ENCODE results near the gene TGFBR2.

DNA sequence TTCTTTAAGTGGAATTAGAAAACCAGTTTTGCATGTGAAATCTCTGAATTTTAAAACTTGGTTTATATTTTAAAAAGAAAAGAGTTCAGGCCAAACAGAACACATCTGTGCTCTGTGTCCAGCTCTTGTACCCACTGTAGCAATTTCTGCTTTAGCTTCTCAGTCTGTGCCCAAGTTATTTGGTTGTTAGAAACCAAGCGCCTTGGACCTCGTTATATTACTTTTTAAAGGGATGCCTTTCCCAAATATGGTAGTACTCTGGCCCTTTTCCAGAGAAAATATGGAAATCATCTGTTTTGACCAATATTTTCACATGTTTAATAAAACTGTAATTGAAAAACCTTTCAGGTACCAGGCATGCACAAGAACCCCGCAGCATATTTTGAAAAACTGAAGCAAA, 27.3 kb downstream of the TGFBR2 start:
- TF ChIP-seq, protein P1, sequence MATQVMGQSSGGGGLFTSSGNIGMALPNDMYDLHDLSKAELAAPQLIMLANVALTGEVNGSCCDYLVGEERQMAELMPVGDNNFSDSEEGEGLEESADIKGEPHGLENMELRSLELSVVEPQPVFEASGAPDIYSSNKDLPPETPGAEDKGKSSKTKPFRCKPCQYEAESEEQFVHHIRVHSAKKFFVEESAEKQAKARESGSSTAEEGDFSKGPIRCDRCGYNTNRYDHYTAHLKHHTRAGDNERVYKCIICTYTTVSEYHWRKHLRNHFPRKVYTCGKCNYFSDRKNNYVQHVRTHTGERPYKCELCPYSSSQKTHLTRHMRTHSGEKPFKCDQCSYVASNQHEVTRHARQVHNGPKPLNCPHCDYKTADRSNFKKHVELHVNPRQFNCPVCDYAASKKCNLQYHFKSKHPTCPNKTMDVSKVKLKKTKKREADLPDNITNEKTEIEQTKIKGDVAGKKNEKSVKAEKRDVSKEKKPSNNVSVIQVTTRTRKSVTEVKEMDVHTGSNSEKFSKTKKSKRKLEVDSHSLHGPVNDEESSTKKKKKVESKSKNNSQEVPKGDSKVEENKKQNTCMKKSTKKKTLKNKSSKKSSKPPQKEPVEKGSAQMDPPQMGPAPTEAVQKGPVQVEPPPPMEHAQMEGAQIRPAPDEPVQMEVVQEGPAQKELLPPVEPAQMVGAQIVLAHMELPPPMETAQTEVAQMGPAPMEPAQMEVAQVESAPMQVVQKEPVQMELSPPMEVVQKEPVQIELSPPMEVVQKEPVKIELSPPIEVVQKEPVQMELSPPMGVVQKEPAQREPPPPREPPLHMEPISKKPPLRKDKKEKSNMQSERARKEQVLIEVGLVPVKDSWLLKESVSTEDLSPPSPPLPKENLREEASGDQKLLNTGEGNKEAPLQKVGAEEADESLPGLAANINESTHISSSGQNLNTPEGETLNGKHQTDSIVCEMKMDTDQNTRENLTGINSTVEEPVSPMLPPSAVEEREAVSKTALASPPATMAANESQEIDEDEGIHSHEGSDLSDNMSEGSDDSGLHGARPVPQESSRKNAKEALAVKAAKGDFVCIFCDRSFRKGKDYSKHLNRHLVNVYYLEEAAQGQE (IDR thresholded peaks at IDR 0.05): no peak
- TF ChIP-seq, protein P2, sequence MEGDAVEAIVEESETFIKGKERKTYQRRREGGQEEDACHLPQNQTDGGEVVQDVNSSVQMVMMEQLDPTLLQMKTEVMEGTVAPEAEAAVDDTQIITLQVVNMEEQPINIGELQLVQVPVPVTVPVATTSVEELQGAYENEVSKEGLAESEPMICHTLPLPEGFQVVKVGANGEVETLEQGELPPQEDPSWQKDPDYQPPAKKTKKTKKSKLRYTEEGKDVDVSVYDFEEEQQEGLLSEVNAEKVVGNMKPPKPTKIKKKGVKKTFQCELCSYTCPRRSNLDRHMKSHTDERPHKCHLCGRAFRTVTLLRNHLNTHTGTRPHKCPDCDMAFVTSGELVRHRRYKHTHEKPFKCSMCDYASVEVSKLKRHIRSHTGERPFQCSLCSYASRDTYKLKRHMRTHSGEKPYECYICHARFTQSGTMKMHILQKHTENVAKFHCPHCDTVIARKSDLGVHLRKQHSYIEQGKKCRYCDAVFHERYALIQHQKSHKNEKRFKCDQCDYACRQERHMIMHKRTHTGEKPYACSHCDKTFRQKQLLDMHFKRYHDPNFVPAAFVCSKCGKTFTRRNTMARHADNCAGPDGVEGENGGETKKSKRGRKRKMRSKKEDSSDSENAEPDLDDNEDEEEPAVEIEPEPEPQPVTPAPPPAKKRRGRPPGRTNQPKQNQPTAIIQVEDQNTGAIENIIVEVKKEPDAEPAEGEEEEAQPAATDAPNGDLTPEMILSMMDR (IDR thresholded peaks at IDR 0.05; ENCODE audit: low read depth, low read length, missing input control): no peak
- TF ChIP-seq TAF1 (conservative IDR thresholded peaks at IDR 0.05) (no peak), NR2F2 (IDR thresholded peaks at IDR 0.05) (no peak), SP1 (IDR thresholded peaks at IDR 0.05) (no peak), YY1 (IDR thresholded peaks at IDR 0.05) (no peak), FOXA1 (IDR thresholded peaks at IDR 0.05) (no peak)
- TF ChIP-seq, protein P3, sequence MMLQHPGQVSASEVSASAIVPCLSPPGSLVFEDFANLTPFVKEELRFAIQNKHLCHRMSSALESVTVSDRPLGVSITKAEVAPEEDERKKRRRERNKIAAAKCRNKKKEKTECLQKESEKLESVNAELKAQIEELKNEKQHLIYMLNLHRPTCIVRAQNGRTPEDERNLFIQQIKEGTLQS (IDR thresholded peaks at IDR 0.05): no peak
- TF ChIP-seq, protein P4, sequence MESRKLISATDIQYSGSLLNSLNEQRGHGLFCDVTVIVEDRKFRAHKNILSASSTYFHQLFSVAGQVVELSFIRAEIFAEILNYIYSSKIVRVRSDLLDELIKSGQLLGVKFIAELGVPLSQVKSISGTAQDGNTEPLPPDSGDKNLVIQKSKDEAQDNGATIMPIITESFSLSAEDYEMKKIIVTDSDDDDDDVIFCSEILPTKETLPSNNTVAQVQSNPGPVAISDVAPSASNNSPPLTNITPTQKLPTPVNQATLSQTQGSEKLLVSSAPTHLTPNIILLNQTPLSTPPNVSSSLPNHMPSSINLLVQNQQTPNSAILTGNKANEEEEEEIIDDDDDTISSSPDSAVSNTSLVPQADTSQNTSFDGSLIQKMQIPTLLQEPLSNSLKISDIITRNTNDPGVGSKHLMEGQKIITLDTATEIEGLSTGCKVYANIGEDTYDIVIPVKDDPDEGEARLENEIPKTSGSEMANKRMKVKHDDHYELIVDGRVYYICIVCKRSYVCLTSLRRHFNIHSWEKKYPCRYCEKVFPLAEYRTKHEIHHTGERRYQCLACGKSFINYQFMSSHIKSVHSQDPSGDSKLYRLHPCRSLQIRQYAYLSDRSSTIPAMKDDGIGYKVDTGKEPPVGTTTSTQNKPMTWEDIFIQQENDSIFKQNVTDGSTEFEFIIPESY (IDR thresholded peaks at IDR 0.05): no peak
